ENCODE data around the gene DNAJC5G. TPM values are rescaled to one million over a fixed set of nuclear protein-coding genes. Genes with fewer than 3 reads are reported as not detected.

The DNAJC5G gene
- total and polyA plus RNA-seq, 2 donors (not counting 1 experiment from before 2014, with no cell fraction given), result not detected

- Histone ChIP-seq H3K36me3 (replicated peaks in 1 of 2; ENCODE audit: control extremely low read depth in 1 of 2, control insufficient read depth in 1 of 2, extremely low read depth in 1 of 2, insufficient read depth in 2 of 2, low read length in 1 of 2) (peaks cover 7 to 91% of the 10 kb centered on the region in 2 experiments), H3K4me3 (ENCODE audit: control extremely low read depth in 1 of 5, extremely low read depth in 1 of 5, insufficient read depth in 1 of 5, low read depth in 2 of 5, low read length in 4 of 5) (no peak overlapping the region), H3K4me1 (ENCODE audit: control insufficient read depth in 2 of 2, insufficient read depth in 2 of 2, low read length in 2 of 2) (no peaks in the 10 kb centered on the region), H3K9ac (ENCODE audit: low read length) (no peak overlapping the region), H3K9me3 (ENCODE audit: control extremely low read depth in 1 of 3, control insufficient read depth in 2 of 3, insufficient read depth in 1 of 3, low read length in 2 of 3) (no peaks in the 10 kb centered on the region), H3K79me2 (ENCODE audit: control insufficient read depth, insufficient read depth, low read length) (no peaks in the 10 kb centered on the region), H3K4me2 (replicated peaks; ENCODE audit: low read depth, low read length, poor library complexity, severe bottlenecking) (no peak overlapping the region), H4K20me1 (ENCODE audit: control insufficient read depth, insufficient read depth, low read length, poor library complexity, severe bottlenecking) (no peaks in the 10 kb centered on the region), H2AFZ (ENCODE audit: insufficient read depth, low read depth, low read length, poor library complexity, severe bottlenecking) (no peak overlapping the region), H3K27ac (ENCODE audit: low read length in 2 of 2) (no peak overlapping the region), H3K27me3 (replicated peaks in 1 of 4; ENCODE audit: control extremely low read depth in 1 of 4, control insufficient read depth in 3 of 4, insufficient read depth in 4 of 4, low read length in 3 of 4) (no peaks in the 10 kb centered on the region)
- ATAC-seq (ENCODE audit: low read depth) (no peak), DNase-seq (no peak)
- intact Hi-C loops (cut with micrococcal nuclease), result no loop called here
- TF ChIP-seq EZH2 (IDR thresholded peaks at IDR 0.05; ENCODE audit: borderline replicate concordance, insufficient read depth, low read depth, low read length, poor library complexity, severe bottlenecking) (no peak), CTCF (IDR thresholded peaks at IDR 0.05) (no peak)
- CTCF ChIA-PET, result interaction anchor here (0.6 to 1.9 kb wide), 3 partner anchors 18 to 1140 kb away, joined by 3 to 4 read pairs (median 3); no protein-coding TSS in a partner anchor
- Mint-ChIP-seq H3K27me3 (no peaks in the 10 kb centered on the region), H3K9me3 (ENCODE audit: insufficient read depth) (no peaks in the 10 kb centered on the region), H3K27ac (no peak overlapping the region), H3K4me3 (no peak overlapping the region), H3K4me1 (no peaks in the 10 kb centered on the region)
- WGBS (ENCODE audit: insufficient coverage), result 98% methylated on average over 10 of the region's 12 CpGs
- POLR2A ChIA-PET, result interaction anchor here (0.7 kb wide), 1 partner anchor 85 kb away, joined by 3 read pairs; no protein-coding TSS in a partner anchor
Measured at GRCh38 chr2:27236136-27236535, 39.1 kb upstream of the DNAJC5G start.

- Histone ChIP-seq H3K4me3 (ENCODE audit: control extremely low read depth in 1 of 5, extremely low read depth in 1 of 5, insufficient read depth in 1 of 5, low read depth in 2 of 5, low read length in 4 of 5) (no peak overlapping the region), H3K27me3 (replicated peaks in 1 of 4; ENCODE audit: control extremely low read depth in 1 of 4, control insufficient read depth in 3 of 4, insufficient read depth in 4 of 4, low read length in 3 of 4) (no peaks in the 10 kb centered on the region), H3K9ac (ENCODE audit: low read length) (no peak overlapping the region), H3K79me2 (ENCODE audit: control insufficient read depth, insufficient read depth, low read length) (no peaks in the 10 kb centered on the region), H4K20me1 (ENCODE audit: control insufficient read depth, insufficient read depth, low read length, poor library complexity, severe bottlenecking) (no peaks in the 10 kb centered on the region), H3K36me3 (replicated peaks in 1 of 2; ENCODE audit: control extremely low read depth in 1 of 2, control insufficient read depth in 1 of 2, extremely low read depth in 1 of 2, insufficient read depth in 2 of 2, low read length in 1 of 2) (peaks cover 7 to 91% of the 10 kb centered on the region in 2 experiments), H3K27ac (ENCODE audit: low read length in 2 of 2) (no peak overlapping the region), H3K4me2 (replicated peaks; ENCODE audit: low read depth, low read length, poor library complexity, severe bottlenecking) (no peak overlapping the region), H2AFZ (ENCODE audit: insufficient read depth, low read depth, low read length, poor library complexity, severe bottlenecking) (no peak overlapping the region), H3K4me1 (ENCODE audit: control insufficient read depth in 2 of 2, insufficient read depth in 2 of 2, low read length in 2 of 2) (no peaks in the 10 kb centered on the region), H3K9me3 (ENCODE audit: control extremely low read depth in 1 of 3, control insufficient read depth in 2 of 3, insufficient read depth in 1 of 3, low read length in 2 of 3) (no peaks in the 10 kb centered on the region)
- DNase-seq (no peak), ATAC-seq (ENCODE audit: low read depth) (no peak)
- no peaks in the 10 kb centered on the region for H3K9me3 Mint-ChIP-seq (ENCODE audit: insufficient read depth)
- CTCF ChIA-PET, result interaction anchor here (1.0 kb wide), 1 partner anchor 18 kb away, joined by 3 read pairs; no protein-coding TSS in a partner anchor
- H3K4me3 Mint-ChIP-seq, result no peak overlapping the region
- POLR2A ChIA-PET, result no interaction called here
- no peak overlapping the region for H3K27ac Mint-ChIP-seq
- TF ChIP-seq EZH2 (IDR thresholded peaks at IDR 0.05; ENCODE audit: borderline replicate concordance, insufficient read depth, low read depth, low read length, poor library complexity, severe bottlenecking), result no peak
- no peak for TF ChIP-seq CTCF (IDR thresholded peaks at IDR 0.05)
- WGBS (ENCODE audit: insufficient coverage), result 100% methylated on average over 2 of the region's 3 CpGs
- intact Hi-C loops (cut with micrococcal nuclease), result no loop called here
- no peaks in the 10 kb centered on the region for H3K4me1 Mint-ChIP-seq
- H3K27me3 Mint-ChIP-seq, result no peaks in the 10 kb centered on the region
Measured at GRCh38 chr2:27236626-27237025, 38.6 kb upstream of the DNAJC5G start.

All from B cell (primary cell).